SK-N-SH (cell line): ENCODE measurements around the gene BMP6. TPM values are rescaled to one million over a fixed set of nuclear protein-coding genes. Genes with fewer than 3 reads are reported as not detected.

Experiments used
- CTCF ChIA-PET: fragments of 300-600, 350-600 bp; formaldehyde crosslinking; extraction: SDS; loops from one replicate; lab custom pipeline; 2021; lab: Yijun Ruan, JAX
- POLR2A ChIA-PET: fragments of 350-600 bp; sonication (Branson Sonifier 250); formaldehyde crosslinking; extraction: SDS; loops from one replicate; lab custom pipeline; 2020; ENCODE audit warnings: antibody characterized with exemption, inconsistent platforms; lab: Yijun Ruan, JAX
- DNase-seq: peaks from one replicate; pipeline ENCODE4 v3.0.0; 2012
- H2AFZ ChIP-seq: fragments of 200-600 bp; sonication (generic); 2 replicates; pipeline ENCODE4 v1.8.1; 2016; ENCODE audit warnings: antibody characterized with exemption, mild to moderate bottlenecking, low read depth
- H3F3A ChIP-seq: fragments of 200-600 bp; sonication (generic); replicated peaks from 2 replicates; pipeline ENCODE3; 2016; ENCODE audit warnings: antibody characterized with exemption, mild to moderate bottlenecking; ENCODE audit not compliant: insufficient read depth
- H3K27ac ChIP-seq, 2 experiments: fragments of 200-500 bp in 1 of 2; fragments of 200-600 bp in 1 of 2; sonication (Bioruptor generic) in 1 of 2; sonication (generic), shearing (Covaris generic) in 1 of 2; 2 replicates each; pipeline versions ENCODE4 v1.5.1 to v1.6.1; 2014 to 2016; ENCODE audit warnings: low read depth in 2 of 2, inconsistent platforms in 1 of 2, low read length in 1 of 2, mild to moderate bottlenecking in 1 of 2, mixed read lengths in 1 of 2
- H3K27me3 ChIP-seq: fragments of 200-600 bp; sonication (generic), shearing (Covaris generic); 2 replicates; pipeline ENCODE4 v1.6.1; 2016; ENCODE audit warnings: mixed run types; ENCODE audit not compliant: insufficient read depth
- H3K36me3 ChIP-seq, 2 experiments: fragments of 200-500 bp in 1 of 2; fragments of 200-600 bp in 1 of 2; sonication (Bioruptor generic) in 1 of 2; sonication (generic) in 1 of 2; replicated peaks in 1 of 2; 2 replicates each; pipeline versions ENCODE3 to v1.5.1; 2014 to 2016; ENCODE audit warnings: low read length in 1 of 2, mild to moderate bottlenecking in 1 of 2; ENCODE audit not compliant: insufficient read depth in 2 of 2, control insufficient read depth in 1 of 2
- H3K4me1 ChIP-seq, 2 experiments: fragments of 200-500 bp in 1 of 2; fragments of 200-600 bp in 1 of 2; sonication (Bioruptor generic) in 1 of 2; sonication (generic), shearing (Covaris generic) in 1 of 2; 2 replicates each; pipeline versions ENCODE4 v1.5.1 to v1.6.1; 2014 to 2016; ENCODE audit warnings: low read depth in 1 of 2, low read length in 1 of 2, mixed run types in 1 of 2; ENCODE audit not compliant: insufficient read depth in 2 of 2, control insufficient read depth in 1 of 2
- H3K4me2 ChIP-seq: fragments of 200-600 bp; sonication (generic), shearing (Covaris generic); 2 replicates; pipeline ENCODE4 v1.6.1; 2017; ENCODE audit warnings: mixed run types
- H3K4me3 ChIP-seq, 2 experiments: fragments of 200-500 bp in 1 of 2; fragments of 200-600 bp in 1 of 2; sonication (Bioruptor generic) in 1 of 2; sonication (generic), shearing (Covaris generic) in 1 of 2; 2 replicates each; pipeline versions ENCODE4 v1.5.1 to v1.8.1; 2014 to 2016; ENCODE audit warnings: low read depth in 2 of 2, inconsistent platforms in 1 of 2, low read length in 1 of 2, mild to moderate bottlenecking in 1 of 2, mixed read lengths in 1 of 2, moderate library complexity in 1 of 2
- H3K79me2 ChIP-seq: fragments of 200-600 bp; sonication (generic); 2 replicates; pipeline ENCODE4 v1.8.1; 2017; ENCODE audit warnings: mild to moderate bottlenecking; ENCODE audit not compliant: insufficient read depth
- H3K9ac ChIP-seq: fragments of 200-600 bp; sonication (generic); 2 replicates; pipeline ENCODE4 v1.6.1; 2017; ENCODE audit warnings: mixed run types
- H3K9me2 ChIP-seq: fragments of 200-600 bp; sonication (generic); 2 replicates; pipeline ENCODE4 v1.6.1; 2017; ENCODE audit warnings: mixed run types
- H3K9me3 ChIP-seq: fragments of 200-600 bp; sonication (generic); 2 replicates; pipeline ENCODE4 v1.6.1; 2017; ENCODE audit warnings: mixed run types, mild to moderate bottlenecking, moderate library complexity
- H4K20me1 ChIP-seq: fragments of 200-600 bp; sonication (generic); 2 replicates; pipeline ENCODE4 v1.6.1; 2017; ENCODE audit warnings: mild to moderate bottlenecking, mixed run types; ENCODE audit not compliant: insufficient read depth
- CHD2 ChIP-seq: fragments of 150-350 bp; IDR thresholded peaks from 2 replicates; pipeline ENCODE4 v1.6.1; 2018; ENCODE audit warnings: low read length; ENCODE audit not compliant: partially characterized antibody
- ELF1 ChIP-seq: IDR thresholded peaks from 2 replicates; pipeline ENCODE4 v1.4.0; 2012
- EP300 ChIP-seq, 2 experiments: IDR thresholded peaks; 2 replicates each; pipeline versions ENCODE4 v1.4.0 to v1.6.1; 2012; ENCODE audit warnings: borderline replicate concordance in 1 of 2, low read depth in 1 of 2, low read length in 1 of 2
- FOSL2 ChIP-seq: IDR thresholded peaks from 2 replicates; pipeline ENCODE4 v1.4.0; 2012; ENCODE audit warnings: low read depth, mild to moderate bottlenecking, moderate library complexity, borderline replicate concordance
- FOXJ3 ChIP-seq: sonication (generic); formaldehyde crosslinking; IDR thresholded peaks from 2 replicates; pipeline ENCODE4 v1.5.1; 2020; ENCODE audit warnings: mild to moderate bottlenecking, missing genetic modification reagents
- GABPA ChIP-seq: IDR thresholded peaks from 2 replicates; pipeline ENCODE4 v1.4.0; 2012; ENCODE audit warnings: low read depth, mild to moderate bottlenecking
- MEF2A ChIP-seq: IDR thresholded peaks from 2 replicates; pipeline ENCODE4 v1.4.0; 2012; ENCODE audit warnings: low read depth, borderline replicate concordance
- PBX3 ChIP-seq: IDR thresholded peaks from 2 replicates; pipeline ENCODE4; 2012
- RAD21 ChIP-seq: IDR thresholded peaks from 2 replicates; pipeline ENCODE4 v1.6.1; 2012; ENCODE audit warnings: mild to moderate bottlenecking, low read length
- RFX5 ChIP-seq: IDR thresholded peaks from 2 replicates; pipeline ENCODE4 v1.6.1; 2012; ENCODE audit warnings: mild to moderate bottlenecking, improper control_type of control experiment, low read length
- RXRA ChIP-seq: IDR thresholded peaks from 2 replicates; pipeline ENCODE4 v1.4.0; 2012; ENCODE audit warnings: low read depth, mild to moderate bottlenecking, borderline replicate concordance
- YY1 ChIP-seq: IDR thresholded peaks from 2 replicates; pipeline ENCODE4 v1.4.0; 2012; ENCODE audit warnings: low read depth, mild to moderate bottlenecking
- ZBTB33 ChIP-seq: IDR thresholded peaks from 2 replicates; pipeline ENCODE4 v1.4.0; 2012; ENCODE audit warnings: low read depth, borderline replicate concordance
- WGBS: methylation state at CpG from one replicate; pipeline ENCODE4 v1.1.6; 2017; ENCODE audit warnings: low lambda C conversion rate; 5-methylcytosine and 5-hydroxymethylcytosine counted together
- polyA plus RNA-seq, 3 experiments: library from polyadenylated mRNA; depleted of rRNA; stranded (reverse); fragments of >200 nt; gene quantifications; 2 replicates each; pipeline ENCODE4 v1.2.3, GENCODE V29; 2012
- TF ChIP-seq, protein P1 (sequence below): IDR thresholded peaks from 2 replicates; pipeline ENCODE4 v1.4.0; 2012; ENCODE audit warnings: low read depth
- TF ChIP-seq, protein P2 (sequence below): IDR thresholded peaks from 2 replicates; pipeline ENCODE4 v1.4.0; 2012; ENCODE audit warnings: low read depth, borderline replicate concordance

Gene BMP6
- polyA plus RNA-seq, 1 of the 3 experiments (the other 2 are of a cell fraction): not detected

DNA sequence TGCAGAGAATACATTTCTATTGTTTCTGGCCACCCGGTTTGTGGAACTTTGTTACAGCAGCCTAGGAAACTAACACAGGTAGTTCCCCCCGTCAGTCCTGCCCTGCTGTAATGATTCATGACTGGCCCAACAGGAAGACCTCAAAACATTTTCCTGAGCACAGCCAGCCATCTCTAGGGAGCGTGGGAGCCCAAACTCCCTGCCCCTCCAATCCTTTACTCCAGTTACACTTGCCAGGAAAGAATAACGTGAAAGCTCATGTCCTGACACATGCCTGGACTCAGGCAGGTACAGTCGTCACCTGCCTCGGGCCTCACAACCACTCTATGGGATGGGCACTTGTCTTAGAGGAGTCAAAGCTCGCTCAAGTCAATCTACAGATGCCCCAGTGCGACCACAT is 176.3 kb downstream of the BMP6 start:
- peaks cover 53 to 73% of the 10 kb centered on the region in 2 experiments for H3K36me3 ChIP-seq
- no peaks in the 10 kb centered on the region for H3K9me3 ChIP-seq
- no peaks in the 10 kb centered on the region for H3K27me3 ChIP-seq
- H3K9ac ChIP-seq: no peak overlapping the region
- 91% methylated on average over 8 of the region's 8 CpGs for WGBS
- ChIA-PET CTCF (no interaction called here), POLR2A (no interaction called here)
- no peak overlapping the region for H3K4me2 ChIP-seq
- H3K9me2 ChIP-seq: no peaks in the 10 kb centered on the region; the same call in 1 of the 2 replicates
- no peak for DNase-seq
- peaks cover 28% of the 10 kb centered on the region for H3K79me2 ChIP-seq
- no peak overlapping the region for H2AFZ ChIP-seq
- no peak overlapping the region for H3K4me3 ChIP-seq
- TF ChIP-seq GABPA: no peak
- TF ChIP-seq FOXJ3 (CRISPR knock-in tag): no peak
- TF ChIP-seq MEF2A: no peak
- TF ChIP-seq, protein P1, sequence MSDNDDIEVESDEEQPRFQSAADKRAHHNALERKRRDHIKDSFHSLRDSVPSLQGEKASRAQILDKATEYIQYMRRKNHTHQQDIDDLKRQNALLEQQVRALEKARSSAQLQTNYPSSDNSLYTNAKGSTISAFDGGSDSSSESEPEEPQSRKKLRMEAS: no peak
- TF ChIP-seq, protein P2, sequence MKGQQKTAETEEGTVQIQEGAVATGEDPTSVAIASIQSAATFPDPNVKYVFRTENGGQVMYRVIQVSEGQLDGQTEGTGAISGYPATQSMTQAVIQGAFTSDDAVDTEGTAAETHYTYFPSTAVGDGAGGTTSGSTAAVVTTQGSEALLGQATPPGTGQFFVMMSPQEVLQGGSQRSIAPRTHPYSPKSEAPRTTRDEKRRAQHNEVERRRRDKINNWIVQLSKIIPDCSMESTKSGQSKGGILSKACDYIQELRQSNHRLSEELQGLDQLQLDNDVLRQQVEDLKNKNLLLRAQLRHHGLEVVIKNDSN: no peak
- TF ChIP-seq ZBTB33: no peak
- no peak for TF ChIP-seq RXRA
- no peak for TF ChIP-seq PBX3
- TF ChIP-seq YY1: no peak
- TF ChIP-seq RFX5: no peak
- no peak for TF ChIP-seq CHD2
- TF ChIP-seq FOSL2: no peak
- no peak for TF ChIP-seq ELF1
- peaks cover 4% of the 10 kb centered on the region for H3F3A ChIP-seq
- no peaks in the 10 kb centered on the region; a peak in 1 of 4 replicates for H3K4me1 ChIP-seq
- H4K20me1 ChIP-seq: peaks cover 32% of the 10 kb centered on the region
- H3K27ac ChIP-seq: no peak overlapping the region

DNA sequence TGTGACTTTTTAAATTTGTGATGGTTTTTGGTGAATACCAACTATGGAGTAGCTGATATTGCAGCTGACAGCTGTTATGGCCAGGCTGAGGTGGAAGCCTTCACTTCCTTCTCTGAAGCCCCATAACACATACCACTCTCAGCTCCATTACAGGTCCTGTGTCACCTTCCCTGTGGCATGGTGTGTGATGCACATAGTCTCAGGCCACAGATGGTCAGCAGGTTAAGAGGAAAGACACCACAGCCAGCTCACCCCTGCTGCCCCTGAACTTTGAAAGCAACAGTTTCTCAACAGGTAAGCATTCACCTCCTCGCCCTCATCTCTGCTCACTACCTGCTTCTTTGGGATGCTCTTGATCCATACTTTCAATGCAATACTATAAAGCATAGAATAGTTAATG is 177.0 kb downstream of the BMP6 start:
- Histone ChIP-seq H3K9me2 (no peaks in the 10 kb centered on the region; the same call in 1 of the 2 replicates), H4K20me1 (peaks cover 39% of the 10 kb centered on the region), H3K27me3 (no peaks in the 10 kb centered on the region), H3K9me3 (no peaks in the 10 kb centered on the region), H3K36me3 (peaks cover 48 to 70% of the 10 kb centered on the region in 2 experiments), H3K4me2 (no peak overlapping the region), H2AFZ (no peak overlapping the region), H3K27ac (no peak overlapping the region), H3K4me1 (no peaks in the 10 kb centered on the region; a peak in 1 of 4 replicates), H3K9ac (no peak overlapping the region), H3K79me2 (peaks cover 35% of the 10 kb centered on the region), H3F3A (peaks cover 4% of the 10 kb centered on the region), H3K4me3 (no peak overlapping the region)
- ChIA-PET POLR2A (no interaction called here), CTCF (interaction anchor here (1.2 kb wide), 1 partner anchor 104 kb away, joined by 4 read pairs; no protein-coding TSS in a partner anchor)
- 94% methylated on average over 1 of the region's 1 CpG for WGBS
- DNase-seq: no peak
- TF ChIP-seq EP300 (IDR thresholded peaks at IDR 0.05; ENCODE audit: borderline replicate concordance in 1 of 2, low read depth in 1 of 2, low read length in 1 of 2) (no peak), FOSL2 (no peak), YY1 (no peak), RAD21 (no peak), RXRA (no peak), CHD2 (no peak)
